Heart left ventricle (tissue), 16 donors: ENCODE results near the gene TAMALIN. TPM values are rescaled to one million over a fixed set of nuclear protein-coding genes. Genes with fewer than 3 reads are reported as not detected.

ENCODE experiments used
- ATAC-seq, 4 donors: fragments of 200-7000 bp; cut with Tn5 transposase; one replicate each; pipeline ENCODE4 v1.9.1; 2020 to 2022; ENCODE audit warnings: moderate library complexity in 4 of 4, mild to moderate bottlenecking in 3 of 4, moderate number of reproducible peaks in 1 of 4
- DNase-seq, 5 donors: peaks; one replicate each; pipeline ENCODE4 v3.0.0-alpha.2; 2020
- H3K27ac ChIP-seq, 12 donors: fragments of 200-600 bp; sonication (generic) in 4 of 12; one replicate each; pipeline versions ENCODE4 v1.5.0 to v1.8.0; 2016 to 2022; ENCODE audit warnings: mild to moderate bottlenecking in 2 of 12
- H3K27me3 ChIP-seq, 9 donors: fragments of 200-600 bp; sonication (generic) in 2 of 9; one replicate each; pipeline versions ENCODE4 v1.5.1 to v1.8.0; 2016 to 2022; ENCODE audit warnings: mild to moderate bottlenecking in 3 of 9
- H3K36me3 ChIP-seq, 9 donors: fragments of 200-600 bp; sonication (generic) in 2 of 9; one replicate each; pipeline versions ENCODE4 v1.5.0 to v1.8.0; 2018 to 2022; ENCODE audit warnings: mild to moderate bottlenecking in 2 of 9
- H3K4me1 ChIP-seq, 12 donors: fragments of 200-600 bp; sonication (generic) in 4 of 12; one replicate each; pipeline versions ENCODE4 v1.5.0 to v1.8.0; 2016 to 2022; ENCODE audit warnings: mild to moderate bottlenecking in 3 of 12
- H3K4me3 ChIP-seq, 12 donors: fragments of 200-600 bp; sonication (generic) in 4 of 12; one replicate each; pipeline versions ENCODE4 v1.5.0 to v1.8.0; 2017 to 2022; ENCODE audit warnings: mild to moderate bottlenecking in 9 of 12, moderate library complexity in 4 of 12
- H3K9me3 ChIP-seq, 12 donors: fragments of 200-600 bp; sonication (generic) in 4 of 12; one replicate each; pipeline versions ENCODE4 v1.5.0 to v1.8.0; 2016 to 2022; ENCODE audit warnings: mild to moderate bottlenecking in 1 of 12
- CTCF ChIP-seq, 12 donors: fragments of 200-600 bp; sonication (generic) in 4 of 12; IDR thresholded peaks; one replicate each; pipeline versions ENCODE4 v1.5.0 to v1.8.0; 2018 to 2022; ENCODE audit warnings: antibody characterized with exemption in 12 of 12, mild to moderate bottlenecking in 5 of 12
- POLR2A ChIP-seq, 2 donors: fragments of 450-650 bp; IDR thresholded peaks; one replicate each; pipeline ENCODE4 v1.6.1; 2017; ENCODE audit warnings: antibody characterized with exemption in 2 of 2, mild to moderate bottlenecking in 2 of 2, moderate library complexity in 2 of 2
- whole genome bisulfite sequencing, 4 donors: extraction: QIAGEN DNeasy Blood & Tissue Kit in 2 of 4; methylation state at CpG; one replicate each; pipeline versions ENCODE4 v1.1.5 to v1.1.7; 2013 to 2018; 5-methylcytosine and 5-hydroxymethylcytosine counted together
- intact Hi-C, 10 donors: fragments of 100-400 bp; cut with DNase I; formaldehyde crosslinking; loops; one replicate each; pipeline versions ENCODE4 v1.11.1 to v1.14.2; 2022
- polyA plus RNA-seq, 2 donors: library from polyadenylated mRNA; stranded (reverse); fragments of 200-250 nt; gene quantifications; one replicate each; pipeline ENCODE4 v1.2.3, GENCODE V29; 2013
- total RNA-seq, 9 donors: library from RNA; depleted of rRNA in 2 of 9; stranded (reverse); fragments of >200 nt in 2 of 9; fragmentation: NEBNext Ultra II Directional in 3 of 9; extraction: Animal tissue kit (Norgen Biotek cat#: 25700) in 3 of 9; gene quantifications; one replicate each; pipeline versions ENCODE4 v1.1.0 to v1.2.4, GENCODE V29; 2016 to 2023
- donor health status: ischemic (EF 13 %, LVEDD 7.1; RV severe dilation, severe dysfunction).
- donor health status: healthy with polysubstance abuse.
- donor health status: DM: no; HTN: yes; CAD: no.
- donor health status: DM: no; HTN: no; CAD: no.
- donor health status: ischemic (EF 25% LVEDD 6.9; RV normal size, moderate dysfunction).
- donor health status: ischemic (EF 25% LVEDD 5.7; RV mildly dilated, moderate dysfunction).
- donor health status: healthy.
- donor health status: DM: yes; HTN: yes; CAD: no.
- donor health status: ischemic (EF 35%, LVEDD 5.7; RV mildly dilated, moderate dysfunction).
- donor health status: nonischemic (EF 11% LVEDD 7.7; RV severe dilation, severe dysfunction).
- donor health status: DM: yes; HTN: yes; CAD: no.
- donor health status: PGD.
- donor health status: ischemic (EF 29% LVEDD 5.4; RV normal size, mild dysfunction).
- donor health status: nonischemic (EF 23%, LVEDD 6.1; RV moderate dilation, normal function).

TAMALIN gene
- total and polyA plus RNA-seq, 11 donors = 12.9 to 38.0 (median 17.8) TPM

GRCh38 chr12:52044292-52044983 is 37.7 kb downstream of the TAMALIN start:
- H3K27me3 ChIP-seq = no peaks in the 10 kb centered on the region
- peaks cover 22 to 98% (median 74%) of the 10 kb centered on the region in 12 donors for H3K4me1 ChIP-seq
- no peaks in the 10 kb centered on the region for H3K9me3 ChIP-seq
- intact Hi-C loops = loop anchor here in 1 of 10 donors (2.0 kb wide), 1 partner anchor 18 kb away; no protein-coding TSS in a partner anchor
- WGBS, 4 donors = 6 to 22% (median 21%) methylated on average over 16 to 18 of the region's 18 CpGs
- H3K36me3 ChIP-seq = peaks cover 0 to 6% (median 0%) of the 10 kb centered on the region in 9 donors
- peak; percentile 90 to 94 (median 92) for DNase-seq
- peak overlapping the region; percentile 93 to 99 (median 97) for H3K27ac ChIP-seq
- TF ChIP-seq CTCF (IDR thresholded peaks at IDR 0.05) (no peak), POLR2A (IDR thresholded peaks at IDR 0.05) (peak; percentile 9 to 70)
- H3K4me3 ChIP-seq = peak overlapping the region; percentile 31 to 67 (median 51)
- peak; percentile 54 to 72 (median 58) for ATAC-seq

GRCh38 chr12:52045794-52046199 is 39.1 kb downstream of the TAMALIN start:
- peaks cover 0 to 6% (median 0%) of the 10 kb centered on the region in 9 donors for H3K36me3 ChIP-seq
- DNase-seq = peak; percentile 69 to 82 (median 76)
- H3K4me1 ChIP-seq = peaks cover 22 to 98% (median 82%) of the 10 kb centered on the region in 12 donors
- TF ChIP-seq POLR2A (IDR thresholded peaks at IDR 0.05) = no peak
- no peak for TF ChIP-seq CTCF (IDR thresholded peaks at IDR 0.05)
- peak overlapping the region in 10 of 12 donors; percentile 31 to 67 (median 53) for H3K4me3 ChIP-seq
- peak overlapping the region; percentile 93 to 99 (median 97) for H3K27ac ChIP-seq
- WGBS, 4 donors = 16 to 30% (median 27%) methylated on average over 3 to 4 of the region's 4 CpGs
- H3K9me3 ChIP-seq = no peaks in the 10 kb centered on the region
- H3K27me3 ChIP-seq = no peaks in the 10 kb centered on the region
- peak in 2 of 4 donors; percentile 2 to 5 for ATAC-seq
- intact Hi-C loops = loop anchor here in 1 of 10 donors (2.0 kb wide), 1 partner anchor 19 kb away; no protein-coding TSS in a partner anchor

- TF ChIP-seq CTCF (IDR thresholded peaks at IDR 0.05) (no peak), POLR2A (IDR thresholded peaks at IDR 0.05) (no peak)
- Histone ChIP-seq H3K27me3 (no peaks in the 10 kb centered on the region), H3K4me1 (peaks cover 22 to 94% (median 75%) of the 10 kb centered on the region in 12 donors), H3K9me3 (no peaks in the 10 kb centered on the region), H3K4me3 (no peak overlapping the region), H3K36me3 (peaks cover 0 to 6% (median 0%) of the 10 kb centered on the region in 9 donors), H3K27ac (peak overlapping the region in 8 of 12 donors; percentile 14 to 99 (median 96))
- WGBS, 4 donors = 84 to 92% (median 86%) methylated on average over 7 of the region's 7 CpGs
- no peak for DNase-seq
- no peak for ATAC-seq
- intact Hi-C loops = no loop called here
These were observed 40.1 kb downstream of the TAMALIN start for GRCh38 chr12:52046859-52047258.

GRCh38 chr12:52049286-52049685 is 42.5 kb downstream of the TAMALIN start:
- DNase-seq = no peak
- peaks cover 12 to 93% (median 56%) of the 10 kb centered on the region in 12 donors for H3K4me1 ChIP-seq
- H3K9me3 ChIP-seq = no peaks in the 10 kb centered on the region
- intact Hi-C loops = no loop called here
- no peak overlapping the region for H3K4me3 ChIP-seq
- peak overlapping the region in 8 of 12 donors; percentile 89 to 99 (median 98) for H3K27ac ChIP-seq
- peaks cover 0 to 16% (median 7%) of the 10 kb centered on the region in 9 donors for H3K36me3 ChIP-seq
- 74 to 83% (median 79%) methylated on average over 4 of the region's 4 CpGs for WGBS, 4 donors
- no peak for TF ChIP-seq POLR2A (IDR thresholded peaks at IDR 0.05)
- no peak for TF ChIP-seq CTCF (IDR thresholded peaks at IDR 0.05)
- ATAC-seq = no peak
- no peaks in the 10 kb centered on the region for H3K27me3 ChIP-seq
